Kidney (tissue), 14 donors: ENCODE measurements around the gene PTPRJ. TPM values are rescaled to one million over a fixed set of nuclear protein-coding genes. Genes with fewer than 3 reads are reported as not detected.

ENCODE experiments used
- DNase-seq, 5 donors: peaks; one replicate each; pipeline ENCODE4 v3.0.0-alpha.2; 2013 to 2020
- FAIRE-seq: peaks from 2 replicates; lab custom pipeline; 2012; peaks lifted over from hg19 to GRCh38; lab: Jason Lieb, UNC
- H3K27ac ChIP-seq, 2 donors: one replicate each; pipeline ENCODE4 v1.7.0; 2013; ENCODE audit warnings: low read depth in 2 of 2, low read length in 2 of 2, inconsistent platforms in 1 of 2
- H3K27me3 ChIP-seq: one replicate; pipeline ENCODE4 v1.7.1; 2013; ENCODE audit warnings: low read length, inconsistent platforms; ENCODE audit not compliant: control insufficient read depth, insufficient read depth
- H3K36me3 ChIP-seq, 3 donors: one replicate each; pipeline versions ENCODE4 v1.7.0 to v1.7.1; 2013; ENCODE audit warnings: low read length in 3 of 3, control low read depth in 1 of 3, inconsistent platforms in 1 of 3; ENCODE audit not compliant: insufficient read depth in 3 of 3, control insufficient read depth in 2 of 3
- H3K4me1 ChIP-seq, 3 donors: one replicate each; pipeline versions ENCODE4 v1.7.0 to v1.7.1; 2013; ENCODE audit warnings: low read length in 3 of 3, inconsistent platforms in 1 of 3, low read depth in 1 of 3; ENCODE audit not compliant: control insufficient read depth in 2 of 3, insufficient read depth in 2 of 3
- H3K4me3 ChIP-seq, 3 donors: one replicate each; pipeline versions ENCODE4 v1.7.0 to v1.8.1; 2013; ENCODE audit warnings: low read length in 3 of 3, control low read depth in 1 of 3, inconsistent platforms in 1 of 3
- H3K9ac ChIP-seq, 3 donors: one replicate each; pipeline versions ENCODE4 v1.7.0 to v1.7.1; 2013; ENCODE audit warnings: low read length in 3 of 3, control low read depth in 1 of 3, inconsistent platforms in 1 of 3
- H3K9me3 ChIP-seq, 3 donors: one replicate each; pipeline versions ENCODE4 v1.7.0 to v1.7.1; 2013; ENCODE audit warnings: low read length in 3 of 3, control low read depth in 1 of 3, inconsistent platforms in 1 of 3; ENCODE audit not compliant: control insufficient read depth in 2 of 3, insufficient read depth in 1 of 3
- CTCF ChIP-seq: IDR thresholded peaks from 3 replicates; pipeline ENCODE4 v1.5.1; 2012; ENCODE audit warnings: mild to moderate bottlenecking, moderate library complexity, borderline replicate concordance; ENCODE audit not compliant: insufficient read depth; ENCODE audit errors: extremely low read depth
- intact Hi-C: fragments of 100-400 bp; cut with DNase I; formaldehyde crosslinking; loops from one replicate; pipeline ENCODE4 v1.11.1; 2022
- polyA plus RNA-seq: library from polyadenylated mRNA; stranded (reverse); fragments of 350-450 nt; fragmentation: Illumina TruSeq; extraction: RNeasy Lipid Tissue Mini Kit (QIAGEN cat#74804); gene quantifications from one replicate; pipeline ENCODE4 v1.2.3, GENCODE V29; 2014; ENCODE audit warnings: low read depth, low replicate concordance; ENCODE audit not compliant: insufficient read depth
- total RNA-seq: library from RNA; stranded (reverse); fragmentation: NEBNext Ultra II Directional; extraction: Animal tissue kit (Norgen Biotek cat#: 25700); gene quantifications from one replicate; pipeline ENCODE4 v1.2.1, GENCODE V29; 2021
- donor health status: control.
- donor health status: control.
- donor health status: control.
- donor health status: control.
- donor health status: control.
- donor health status: DM: yes; HTN: yes; CAD: no.
- donor health status: Normal renal cell carcinoma (clear cell type).

Gene PTPRJ
- total and polyA plus RNA-seq, 2 donors from 2014 or later, result 9.2 to 80.5 TPM

- intact Hi-C loops, result no loop called here
- DNase-seq (peak in 3 of 5 donors; percentile 20 to 54 (median 53)), FAIRE-seq (no peak)
- H3K36me3 ChIP-seq, result no peaks in the 10 kb centered on the region
- H3K9ac ChIP-seq, result no peak overlapping the region
- no peaks in the 10 kb centered on the region for H3K9me3 ChIP-seq
- no peak for TF ChIP-seq CTCF
- H3K4me3 ChIP-seq, result no peak overlapping the region
- no peaks in the 10 kb centered on the region for H3K27me3 ChIP-seq
- no peak overlapping the region for H3K27ac ChIP-seq
- H3K4me1 ChIP-seq, result peaks cover 0 to 9% (median 0%) of the 10 kb centered on the region in 3 donors
These were observed 36.4 kb upstream of the PTPRJ start for GRCh38 chr11:47943721-47944586.

- Histone ChIP-seq H3K4me3 (no peak overlapping the region), H3K36me3 (no peaks in the 10 kb centered on the region), H3K9me3 (no peaks in the 10 kb centered on the region), H3K4me1 (peaks cover 0 to 9% (median 0%) of the 10 kb centered on the region in 3 donors), H3K27me3 (no peaks in the 10 kb centered on the region), H3K27ac (no peak overlapping the region), H3K9ac (no peak overlapping the region)
- no peak for TF ChIP-seq CTCF
- intact Hi-C loops, result no loop called here
- DNase-seq (peak in 1 of 5 donors; percentile 22), FAIRE-seq (no peak)
These were observed 35.7 kb upstream of the PTPRJ start for GRCh38 chr11:47944632-47945031.

- Histone ChIP-seq H3K9ac (no peak overlapping the region), H3K36me3 (no peaks in the 10 kb centered on the region), H3K27ac (peak overlapping the region in 1 of 2 donors; percentile 5), H3K4me1 (peaks cover 0 to 9% (median 0%) of the 10 kb centered on the region in 3 donors), H3K9me3 (no peaks in the 10 kb centered on the region), H3K4me3 (no peak overlapping the region), H3K27me3 (no peaks in the 10 kb centered on the region)
- peak in 3 of 5 donors; percentile 25 to 91 (median 60) for DNase-seq
- no peak for FAIRE-seq
- intact Hi-C loops, result no loop called here
- no peak for TF ChIP-seq CTCF
These were observed 33.4 kb upstream of the PTPRJ start for GRCh38 chr11:47946682-47947559.
